GM10847 (cell line): ENCODE results near the gene WBP1.

Experiments used
- POLR2A ChIP-seq: IDR thresholded peaks from 2 replicates; pipeline ENCODE4 v1.6.1; 2011; ENCODE audit not compliant: insufficient read length; ENCODE audit errors: extremely low read depth

The WBP1 gene

DNA sequence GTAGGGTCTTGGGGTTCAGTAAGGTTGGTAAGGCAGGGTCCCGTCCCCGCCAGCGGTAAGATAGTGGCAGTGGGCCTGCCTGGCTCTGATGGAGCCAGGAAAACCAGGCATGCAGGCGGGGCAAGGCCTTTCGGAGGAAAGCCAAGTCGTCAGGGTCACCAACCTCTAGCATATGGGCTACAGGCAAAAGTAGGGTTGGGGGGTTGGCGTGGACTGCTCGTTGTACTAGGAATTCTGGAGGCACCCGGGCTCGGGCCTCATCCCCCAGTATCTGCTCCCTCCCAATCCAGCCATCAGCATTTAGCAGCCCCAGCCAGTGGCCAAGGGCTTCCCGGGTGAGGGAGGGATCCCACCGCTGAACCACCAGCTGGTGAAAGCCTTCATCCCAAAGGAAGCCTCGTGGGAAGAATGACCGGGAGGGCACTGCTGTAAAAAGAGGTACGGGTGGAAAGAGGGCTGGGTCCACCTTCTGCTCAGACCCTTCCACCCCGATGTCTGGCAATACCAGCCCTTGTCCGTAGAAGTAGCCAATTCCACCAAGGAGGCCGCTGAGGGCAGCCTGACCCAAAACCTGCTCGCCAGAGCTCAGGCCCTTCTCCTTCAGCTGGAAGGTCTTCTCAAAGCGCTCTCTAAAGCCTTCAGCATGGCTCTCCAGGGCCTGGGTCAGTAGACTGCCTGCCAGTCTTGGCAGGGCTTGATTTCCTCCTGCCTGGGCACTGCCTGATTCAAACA, 4.0 kb downstream of the WBP1 start:
- TF ChIP-seq POLR2A: no peak

DNA sequence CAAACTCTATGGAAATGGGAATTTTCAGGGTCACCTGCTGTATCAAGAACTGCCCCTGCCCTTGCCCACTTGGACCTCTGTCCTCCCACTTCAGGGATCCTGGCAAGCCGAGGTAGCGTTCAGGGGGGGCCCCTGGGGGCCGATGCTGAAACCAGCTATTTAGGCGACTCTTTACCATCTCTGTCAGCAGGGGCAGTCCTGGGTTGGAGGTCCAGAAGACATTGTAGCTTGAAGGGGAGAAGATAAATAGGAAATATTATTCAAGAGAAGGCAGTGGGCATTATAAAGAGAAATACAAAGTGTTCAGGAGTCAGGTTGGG, 4.5 kb downstream of the WBP1 start:
- no peak for TF ChIP-seq POLR2A

DNA sequence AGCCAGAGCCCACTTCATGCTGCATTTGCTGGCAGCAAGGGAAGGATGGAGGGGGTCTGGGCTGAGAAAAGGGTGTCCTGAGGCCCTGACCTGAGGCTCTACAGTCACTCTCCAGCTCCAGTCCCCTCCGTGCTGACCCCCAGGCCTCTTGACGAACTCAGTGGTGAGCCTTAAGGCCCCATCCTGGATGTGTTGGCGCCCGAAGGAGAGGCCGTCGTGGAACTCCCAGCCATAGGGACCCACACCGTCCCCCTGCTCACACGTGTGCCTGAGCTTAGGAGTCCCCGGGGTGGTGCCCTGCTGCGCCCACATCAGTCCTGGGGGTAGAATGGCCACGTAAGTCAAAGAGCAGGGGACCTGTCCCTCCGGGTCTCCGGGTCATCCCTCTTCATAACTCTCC, 6.2 kb downstream of the WBP1 start:
- TF ChIP-seq POLR2A: no peak

DNA sequence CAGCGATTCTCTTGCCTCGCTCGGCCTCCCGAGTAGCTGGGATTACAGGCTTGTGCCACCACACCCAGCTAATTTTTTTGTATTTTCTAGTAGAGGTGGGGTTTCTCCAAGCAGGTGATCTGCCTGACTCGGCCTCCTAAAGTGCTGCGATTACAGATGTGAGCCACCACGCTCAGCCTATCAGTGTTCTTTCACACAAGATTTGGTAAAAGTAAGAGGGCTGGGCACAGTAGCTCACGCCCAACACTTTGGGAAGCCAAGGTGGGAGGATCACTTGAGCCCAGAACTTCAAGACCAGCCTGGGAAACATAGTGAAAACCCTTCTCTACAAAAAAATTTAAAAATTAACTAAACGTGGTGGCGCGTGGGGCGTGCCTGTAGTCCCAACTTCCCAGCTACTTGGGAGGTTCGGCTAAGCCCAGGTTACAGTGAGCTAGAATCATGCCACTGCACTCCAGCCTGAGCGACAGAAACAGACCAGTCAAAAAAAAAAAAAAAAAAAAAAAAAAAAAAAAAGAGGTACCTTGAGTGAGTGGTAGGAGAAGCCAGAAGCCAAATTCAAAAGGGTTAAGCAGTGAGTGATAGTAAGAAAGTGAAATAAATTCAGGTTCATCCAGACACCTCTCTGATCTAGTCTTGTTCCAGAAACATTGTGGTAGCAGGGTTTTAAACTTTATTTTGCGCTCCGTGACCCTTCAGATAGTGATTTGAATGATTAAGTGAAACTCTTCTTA, 13.3 kb downstream of the WBP1 start:
- TF ChIP-seq POLR2A: no peak

DNA sequence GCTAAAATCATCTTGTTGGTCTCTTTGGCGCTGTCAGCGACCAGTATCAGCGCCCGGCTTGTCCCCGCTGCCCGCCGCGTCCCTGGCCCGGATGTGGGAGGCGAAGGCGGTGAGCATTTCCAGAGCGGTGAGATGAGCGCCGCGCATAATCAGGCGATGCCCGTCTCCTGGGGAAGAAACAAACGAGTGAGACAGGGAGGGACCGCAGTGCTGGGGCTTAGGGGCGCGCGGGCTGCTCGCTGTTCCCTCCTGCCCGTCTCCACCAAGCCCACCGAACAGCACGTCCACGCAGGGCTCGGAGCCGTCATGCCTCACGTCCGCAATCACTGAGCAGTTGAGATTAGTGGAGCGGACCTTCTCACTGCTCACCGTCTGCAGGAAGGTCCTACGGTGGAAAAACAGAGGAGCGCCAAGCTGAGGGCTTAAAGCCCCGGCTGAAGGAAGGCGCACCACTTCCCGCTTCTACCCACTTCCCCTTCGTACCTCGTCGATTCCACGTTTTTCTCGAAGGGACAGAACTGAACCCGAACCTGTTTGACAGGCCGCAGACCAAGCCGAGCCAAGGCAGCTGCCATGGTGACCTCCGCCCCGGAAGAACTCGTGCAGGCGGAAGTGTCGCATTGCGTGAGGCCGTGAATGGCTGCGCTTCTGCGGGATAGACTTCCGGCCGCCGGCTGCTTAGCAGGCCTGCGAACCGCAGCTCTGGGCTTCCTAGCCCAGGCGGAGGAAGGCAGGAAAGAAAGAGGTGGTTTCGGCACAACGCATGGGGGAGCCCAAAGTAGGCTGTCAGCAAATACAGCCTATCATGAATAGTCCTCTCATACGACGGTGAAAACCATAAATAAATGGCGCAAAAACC, 14.1 kb downstream of the WBP1 start, which contains the start of gene MRPL53:
TSS of gene MRPL53 (minus strand) at position 595 of the 859 bp plus-strand sequence. CDS start at position 575, 20 bp downstream.
- peak; percentile 94 for TF ChIP-seq POLR2A

DNA sequence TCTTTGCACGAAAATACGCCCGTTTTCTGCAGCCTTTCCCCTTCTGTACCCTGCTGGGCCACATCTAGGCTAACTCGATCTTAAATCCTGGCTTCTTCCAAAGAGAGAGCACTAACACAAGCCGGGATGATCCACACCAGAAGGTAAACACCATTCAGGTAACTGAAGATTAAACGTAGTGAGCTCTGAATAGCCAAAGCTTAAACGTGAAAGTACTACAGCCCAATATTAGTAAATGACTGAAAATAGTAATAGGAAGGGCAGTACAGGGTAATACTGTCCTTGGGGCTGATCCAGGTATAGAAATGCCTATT, 14.7 kb downstream of the WBP1 start:
- no peak for TF ChIP-seq POLR2A

DNA sequence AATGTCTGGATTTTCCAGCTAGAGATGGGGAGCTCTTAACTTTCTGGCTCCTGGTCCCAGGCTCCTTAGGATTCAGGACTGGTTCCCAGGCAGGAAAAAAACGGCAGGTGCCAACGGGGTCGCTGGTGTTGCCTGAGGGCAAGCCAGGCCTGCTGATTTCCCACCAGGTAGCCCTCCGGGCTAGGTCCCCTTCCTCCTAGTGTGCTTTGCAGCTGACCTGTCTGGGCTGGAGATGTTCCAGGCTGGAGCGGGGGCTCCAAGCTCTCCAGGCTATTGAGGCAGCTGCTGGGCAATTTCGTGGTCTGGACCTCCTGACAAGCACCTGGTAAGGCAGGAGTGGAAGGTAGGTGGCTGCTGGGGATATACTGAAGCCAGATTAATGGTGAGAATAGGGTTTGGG, 16.2 kb downstream of the WBP1 start:
- no peak for TF ChIP-seq POLR2A

DNA sequence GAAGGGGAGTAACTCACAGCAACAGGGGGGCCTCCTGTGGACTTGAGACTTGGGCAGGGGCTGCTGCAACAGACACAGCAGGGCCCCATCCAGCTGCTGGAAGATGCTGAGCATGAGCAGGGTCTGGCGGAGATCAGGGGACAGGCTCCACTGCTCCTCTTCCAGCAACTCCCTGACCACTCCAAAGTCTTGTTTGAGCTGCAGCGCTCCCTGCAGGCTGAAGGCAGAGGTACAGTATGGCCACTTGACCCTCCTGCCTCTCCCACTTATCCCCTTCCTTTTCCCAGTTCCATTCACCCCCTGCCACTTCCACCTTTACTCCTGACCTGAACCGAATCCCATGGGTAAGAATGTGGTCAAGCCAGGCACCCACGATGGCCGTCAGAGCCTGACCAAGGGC, 16.7 kb downstream of the WBP1 start:
- TF ChIP-seq POLR2A: no peak

DNA sequence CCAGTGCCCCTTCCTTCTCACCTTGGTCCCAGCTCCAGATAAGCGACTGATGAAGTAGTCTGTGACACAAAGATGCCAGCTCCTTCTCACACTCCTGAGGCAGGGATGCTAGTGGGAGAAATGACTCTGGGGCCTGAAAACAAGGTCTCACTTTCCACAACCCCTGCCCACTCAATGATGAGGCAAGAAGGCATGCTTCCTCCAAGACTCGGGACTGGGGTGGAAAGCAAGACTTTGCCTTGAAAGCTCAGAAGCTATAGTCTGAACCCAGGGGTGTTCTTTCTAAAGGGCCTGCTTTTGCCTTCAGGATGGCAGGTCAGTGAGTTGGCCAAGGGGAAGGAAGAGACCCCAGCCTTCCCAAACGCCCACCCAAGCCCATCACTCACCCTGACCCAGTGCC, 23.2 kb downstream of the WBP1 start:
- TF ChIP-seq POLR2A: no peak

DNA sequence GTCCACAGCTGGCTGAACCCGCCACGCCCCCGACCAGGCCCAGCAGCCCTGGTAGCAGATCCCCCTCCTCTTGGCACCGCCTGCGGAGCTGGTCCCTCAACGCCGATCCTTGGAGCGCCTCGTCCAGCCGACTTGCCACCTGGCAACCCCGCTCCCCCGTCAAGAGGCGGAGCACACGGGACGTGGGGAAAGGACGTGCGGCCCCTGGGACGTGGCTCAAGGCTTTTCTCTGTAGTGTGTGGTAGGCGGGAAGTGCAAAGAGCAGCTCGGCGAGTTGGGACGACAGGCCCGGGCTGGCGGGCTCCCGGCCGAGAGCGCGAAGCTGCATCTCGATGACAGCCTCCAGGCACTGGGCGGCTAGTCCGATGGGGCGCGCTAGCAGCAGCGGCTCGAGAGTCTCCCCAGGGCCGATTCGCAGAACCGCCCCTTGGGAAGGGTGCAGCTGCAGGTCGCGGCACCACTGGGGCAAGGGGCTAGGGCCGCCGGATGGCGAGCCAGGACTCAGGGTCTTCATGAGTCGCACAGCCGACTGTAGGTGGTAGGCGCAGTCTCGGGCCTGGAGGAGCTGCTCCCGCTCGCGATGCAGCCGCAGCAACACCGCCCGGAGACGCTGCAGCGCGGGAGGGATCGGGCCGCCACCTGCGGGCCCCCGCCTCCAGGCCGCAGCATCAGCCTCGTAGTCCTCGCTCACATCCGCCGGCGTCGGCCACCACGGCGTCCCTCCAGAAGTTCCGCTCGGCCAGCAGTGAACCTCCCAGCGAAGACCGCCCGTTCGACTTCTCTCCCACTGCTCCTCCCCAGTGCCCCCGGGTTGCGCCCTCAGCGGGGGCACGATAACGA, 23.9 kb downstream of the WBP1 start:
- TF ChIP-seq POLR2A: peak; percentile 7

DNA sequence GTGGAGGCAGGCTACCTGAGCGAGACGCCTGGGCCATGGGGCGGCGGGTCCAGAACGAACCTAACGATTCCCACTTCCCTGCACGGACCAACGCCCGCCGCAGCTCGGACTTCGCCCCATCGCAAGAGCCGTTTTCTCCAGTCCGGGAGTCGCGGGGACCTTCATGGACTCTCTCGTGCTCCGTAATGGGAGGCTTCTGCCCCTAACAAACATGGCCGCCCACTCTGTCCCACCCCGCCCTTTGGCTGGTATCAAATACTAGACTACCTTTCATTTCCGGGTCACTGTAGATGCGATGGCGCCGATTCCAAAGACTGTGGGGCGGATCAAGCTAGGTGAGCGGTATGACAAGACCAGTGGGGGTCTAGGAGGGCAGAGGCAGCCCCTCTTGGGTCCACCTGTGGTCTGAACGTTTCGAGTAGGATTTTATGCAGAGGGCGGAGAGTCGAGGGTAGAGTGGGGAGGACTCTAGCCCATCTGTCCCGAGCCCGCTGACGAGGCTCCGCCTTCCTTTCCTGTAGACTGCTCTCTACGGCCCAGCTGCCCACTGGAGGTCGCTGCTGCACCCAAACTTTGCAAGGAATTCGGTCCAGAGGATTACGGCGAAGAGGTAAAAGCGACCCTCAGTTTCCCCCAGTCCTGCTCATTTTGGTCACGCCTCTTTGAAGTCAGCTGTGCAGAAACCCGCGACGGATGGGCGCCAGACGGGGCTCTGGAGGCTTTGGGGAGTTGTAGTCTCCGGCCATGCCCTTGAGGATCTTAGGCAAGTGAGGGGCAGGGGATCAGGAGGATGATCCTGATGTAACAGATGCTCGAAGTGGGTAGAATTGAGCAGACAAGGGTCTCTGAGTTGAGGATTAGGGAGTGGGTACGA, 24.8 kb downstream of the WBP1 start, which contains the start of the genes CCDC142 and TTC31:
TSS of gene CCDC142 (minus strand) at position 198 of the 874 bp plus-strand sequence. CDS start at position 37, 161 bp downstream.
TSS of gene TTC31 (plus strand) at position 281 of the 874 bp plus-strand sequence. CDS start at position 296, 15 bp downstream.
- peak; percentile 79 for TF ChIP-seq POLR2A

DNA sequence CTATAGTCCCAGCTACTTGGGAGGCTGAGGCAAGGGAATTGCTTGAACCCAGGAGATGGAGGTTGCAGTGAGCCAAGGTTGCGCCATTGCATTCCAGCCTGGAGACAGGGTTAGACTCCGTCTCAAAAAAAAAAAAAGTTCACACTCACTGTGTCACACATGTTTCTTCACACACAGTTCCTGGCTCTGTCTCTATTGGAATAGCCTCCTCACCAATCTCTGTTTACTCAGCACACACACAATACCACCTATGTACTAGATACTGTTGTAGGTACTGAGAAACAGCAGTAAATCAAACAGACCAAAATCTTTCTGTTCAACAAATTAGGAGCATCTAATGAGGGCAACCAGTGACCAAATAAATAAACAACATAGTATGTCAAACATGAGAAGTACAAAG, 27.9 kb downstream of the WBP1 start:
- TF ChIP-seq POLR2A: no peak

DNA sequence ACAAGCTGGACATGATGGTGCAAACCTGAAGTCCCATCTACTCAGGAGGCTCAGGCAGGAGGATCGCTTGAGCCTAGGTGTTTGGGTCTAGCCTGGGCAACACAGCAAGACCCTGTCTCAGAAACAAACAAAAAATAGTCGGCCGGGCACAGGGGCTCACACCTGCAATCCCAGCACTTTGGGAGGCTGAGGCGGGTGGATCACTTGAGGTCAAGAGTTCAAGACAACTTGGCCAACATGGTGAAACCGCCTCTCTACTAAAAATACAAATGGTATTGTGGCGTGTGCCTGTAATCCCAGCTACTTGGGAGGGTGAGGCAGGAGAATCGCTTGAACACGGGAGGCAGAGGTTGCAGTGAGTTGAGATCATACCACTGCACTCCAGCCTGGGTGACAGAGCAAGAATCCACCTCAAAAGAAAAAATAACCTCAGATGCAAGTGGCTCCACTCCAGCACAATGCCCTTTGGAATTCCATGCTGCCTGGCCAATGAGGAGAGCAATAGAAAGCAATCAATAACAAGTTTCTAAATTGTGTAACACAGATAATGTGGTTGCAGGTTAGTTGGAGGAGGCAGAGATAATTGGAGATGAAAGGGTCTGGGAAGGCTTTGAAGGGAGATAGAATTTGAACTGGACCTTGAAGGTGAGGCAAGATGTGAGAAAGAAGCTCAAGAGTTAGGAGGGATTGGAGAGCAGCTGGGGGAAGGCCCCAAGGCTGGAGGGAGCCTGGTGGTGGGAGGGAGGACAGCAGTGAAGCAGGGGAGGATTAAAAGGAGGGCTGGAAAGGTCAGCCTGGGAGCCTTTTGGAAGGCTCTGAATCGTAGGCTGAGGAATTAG, 30.6 kb downstream of the WBP1 start:
- TF ChIP-seq POLR2A: no peak
